Retinal pigment epithelial cell (primary cell): ENCODE results near the gene OBP2A.
"Not testable (repeated sequence)": the region's sequence is repeated elsewhere in the genome, so short reads cannot be mapped to it uniquely, and the experiment has no call there.

Experiments
- DNase-seq: peaks from one replicate; pipeline ENCODE4 v3.0.0-alpha.2; 2010; ENCODE audit warnings: low read depth
- H3K4me3 ChIP-seq: 2 replicates; pipeline ENCODE4 v1.5.1; 2011; ENCODE audit warnings: mild to moderate bottlenecking, low read length, control low read depth, moderate library complexity
- TF ChIP-seq, protein P1 (sequence below): conservative IDR thresholded peaks from 2 replicates; pipeline ENCODE4 v1.5.1; 2011; ENCODE audit warnings: low read depth, low read length, control low read depth, inconsistent platforms

OBP2A gene

DNA sequence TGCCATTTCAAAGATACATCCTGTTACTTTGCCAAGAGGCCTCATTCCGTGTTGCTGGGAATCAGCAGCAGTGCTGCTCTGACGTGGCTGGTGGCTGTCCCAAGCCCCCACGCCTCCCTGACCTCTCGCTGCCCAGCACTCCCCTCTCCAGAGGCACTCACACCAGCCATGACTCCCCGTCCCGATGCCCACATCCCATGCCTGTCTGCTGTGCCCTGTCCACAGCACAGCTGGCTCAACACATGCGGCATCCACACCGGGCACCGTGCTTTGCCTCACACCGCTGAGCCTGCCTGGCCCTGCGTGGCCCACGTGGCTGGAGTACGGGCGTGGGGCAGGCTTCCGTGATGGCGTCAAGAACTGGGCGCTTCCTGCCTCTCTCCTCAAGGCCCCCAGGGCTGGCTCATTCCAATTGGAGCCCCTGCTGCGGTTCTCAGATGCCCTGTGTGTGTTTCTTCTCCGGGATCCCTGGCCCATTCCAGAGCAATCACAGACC, 32.5 kb upstream of the OBP2A start:
- TF ChIP-seq, protein P1, sequence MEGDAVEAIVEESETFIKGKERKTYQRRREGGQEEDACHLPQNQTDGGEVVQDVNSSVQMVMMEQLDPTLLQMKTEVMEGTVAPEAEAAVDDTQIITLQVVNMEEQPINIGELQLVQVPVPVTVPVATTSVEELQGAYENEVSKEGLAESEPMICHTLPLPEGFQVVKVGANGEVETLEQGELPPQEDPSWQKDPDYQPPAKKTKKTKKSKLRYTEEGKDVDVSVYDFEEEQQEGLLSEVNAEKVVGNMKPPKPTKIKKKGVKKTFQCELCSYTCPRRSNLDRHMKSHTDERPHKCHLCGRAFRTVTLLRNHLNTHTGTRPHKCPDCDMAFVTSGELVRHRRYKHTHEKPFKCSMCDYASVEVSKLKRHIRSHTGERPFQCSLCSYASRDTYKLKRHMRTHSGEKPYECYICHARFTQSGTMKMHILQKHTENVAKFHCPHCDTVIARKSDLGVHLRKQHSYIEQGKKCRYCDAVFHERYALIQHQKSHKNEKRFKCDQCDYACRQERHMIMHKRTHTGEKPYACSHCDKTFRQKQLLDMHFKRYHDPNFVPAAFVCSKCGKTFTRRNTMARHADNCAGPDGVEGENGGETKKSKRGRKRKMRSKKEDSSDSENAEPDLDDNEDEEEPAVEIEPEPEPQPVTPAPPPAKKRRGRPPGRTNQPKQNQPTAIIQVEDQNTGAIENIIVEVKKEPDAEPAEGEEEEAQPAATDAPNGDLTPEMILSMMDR: no peak
- DNase-seq: no peak
- no peak overlapping the region for H3K4me3 ChIP-seq

DNA sequence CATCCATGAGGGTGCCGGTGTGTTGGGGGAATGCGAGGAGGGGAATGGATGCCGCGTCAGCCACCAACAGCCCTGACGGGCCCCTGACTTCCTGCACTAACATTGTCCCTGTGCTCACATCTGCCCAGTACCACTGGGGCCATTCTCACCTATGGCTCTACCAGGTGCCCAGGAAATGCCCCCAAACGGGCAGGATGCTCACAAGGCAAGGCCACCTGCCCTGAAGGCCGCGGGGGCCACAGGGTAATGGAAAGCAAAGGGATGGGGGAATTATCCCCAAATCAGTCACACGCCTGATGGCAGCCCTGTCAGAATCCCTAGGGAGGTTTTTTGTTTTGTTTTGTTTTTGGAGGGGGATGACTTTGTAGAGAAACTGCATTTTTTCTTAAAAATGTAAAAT, 32.0 kb upstream of the OBP2A start:
- H3K4me3 ChIP-seq, DNase-seq: not testable (repeated sequence)

DNA sequence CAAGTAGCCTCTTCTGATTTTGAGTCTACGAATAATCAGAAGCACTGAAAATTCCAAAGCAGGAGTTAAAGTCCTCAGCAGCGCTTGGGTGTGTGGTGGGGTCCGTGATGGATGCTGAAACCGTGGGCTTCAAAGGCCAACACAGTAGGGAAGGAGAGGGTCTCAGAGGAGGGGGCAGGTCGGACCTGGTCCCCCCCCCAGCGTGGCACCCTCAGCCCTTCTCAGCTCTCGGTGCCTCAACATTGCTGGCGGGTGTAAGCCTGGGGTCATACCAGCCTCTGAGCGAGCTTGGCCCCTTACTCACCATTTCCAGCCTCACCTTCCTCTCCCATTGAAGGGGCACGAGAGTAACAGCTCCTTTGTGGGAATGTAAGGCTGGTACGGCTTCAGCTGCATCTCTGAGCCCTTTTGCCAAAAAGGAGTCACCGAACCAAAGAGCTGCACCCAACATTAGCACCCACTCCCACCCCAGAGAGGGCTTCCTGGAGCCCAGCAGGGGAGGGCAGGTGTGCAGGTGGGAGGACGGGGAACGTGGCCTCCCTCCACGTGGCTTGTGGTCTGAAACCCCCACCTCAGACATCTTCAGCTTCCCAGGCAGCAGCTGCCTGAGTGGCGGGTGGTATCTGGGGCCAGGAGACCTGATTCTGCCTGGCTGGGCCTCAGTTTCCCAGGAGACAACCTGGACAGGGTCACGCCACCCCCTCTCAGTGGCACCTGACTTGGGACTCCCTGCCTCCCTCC, 31.4 kb upstream of the OBP2A start:
- no peak for DNase-seq
- TF ChIP-seq, protein P1: no peak
- H3K4me3 ChIP-seq: no peak overlapping the region

DNA sequence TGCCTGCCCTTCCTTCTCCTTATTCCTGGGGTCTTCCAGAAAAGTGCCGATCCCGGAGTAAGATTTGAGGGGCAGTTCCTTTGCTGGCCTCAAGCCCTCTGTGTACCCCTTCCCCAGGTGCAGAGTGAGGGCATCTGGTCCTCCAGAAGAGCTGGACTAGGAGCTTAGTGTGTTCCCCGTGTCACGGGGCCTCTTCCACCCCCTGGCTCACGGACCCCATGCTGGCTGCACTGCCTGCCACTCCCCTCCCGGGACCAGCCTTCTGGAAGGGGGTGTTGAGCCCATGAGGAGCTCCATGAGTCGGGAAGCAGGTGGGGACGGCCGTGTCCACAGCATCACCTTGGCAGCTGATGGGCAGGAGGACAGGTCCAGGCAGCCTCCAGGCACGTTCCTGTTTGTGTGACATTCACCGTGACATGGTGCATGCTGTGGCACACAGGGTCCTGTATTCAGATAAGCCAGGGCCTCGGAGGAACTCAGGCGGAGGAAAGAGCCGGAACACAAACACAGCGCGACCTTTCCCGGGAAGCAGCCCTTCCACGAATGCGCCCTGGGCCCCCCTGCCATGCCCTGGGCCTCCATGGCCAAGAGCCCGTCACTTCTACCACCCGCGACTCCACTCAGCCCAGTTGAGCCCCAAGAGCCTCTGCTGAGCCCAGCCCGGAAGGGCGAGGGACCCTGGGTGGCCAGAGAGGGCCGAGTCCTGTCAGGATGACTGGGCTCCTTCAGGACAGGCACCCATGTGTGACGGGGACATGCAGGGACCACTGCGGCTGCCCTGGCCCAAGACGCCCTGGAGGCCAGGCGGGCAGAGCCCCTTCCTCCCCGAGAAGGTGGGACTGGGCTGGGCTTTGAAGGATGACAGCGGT, 30.6 kb upstream of the OBP2A start:
- no peak for DNase-seq
- TF ChIP-seq, protein P1: no peak
- H3K4me3 ChIP-seq: no peak overlapping the region

DNA sequence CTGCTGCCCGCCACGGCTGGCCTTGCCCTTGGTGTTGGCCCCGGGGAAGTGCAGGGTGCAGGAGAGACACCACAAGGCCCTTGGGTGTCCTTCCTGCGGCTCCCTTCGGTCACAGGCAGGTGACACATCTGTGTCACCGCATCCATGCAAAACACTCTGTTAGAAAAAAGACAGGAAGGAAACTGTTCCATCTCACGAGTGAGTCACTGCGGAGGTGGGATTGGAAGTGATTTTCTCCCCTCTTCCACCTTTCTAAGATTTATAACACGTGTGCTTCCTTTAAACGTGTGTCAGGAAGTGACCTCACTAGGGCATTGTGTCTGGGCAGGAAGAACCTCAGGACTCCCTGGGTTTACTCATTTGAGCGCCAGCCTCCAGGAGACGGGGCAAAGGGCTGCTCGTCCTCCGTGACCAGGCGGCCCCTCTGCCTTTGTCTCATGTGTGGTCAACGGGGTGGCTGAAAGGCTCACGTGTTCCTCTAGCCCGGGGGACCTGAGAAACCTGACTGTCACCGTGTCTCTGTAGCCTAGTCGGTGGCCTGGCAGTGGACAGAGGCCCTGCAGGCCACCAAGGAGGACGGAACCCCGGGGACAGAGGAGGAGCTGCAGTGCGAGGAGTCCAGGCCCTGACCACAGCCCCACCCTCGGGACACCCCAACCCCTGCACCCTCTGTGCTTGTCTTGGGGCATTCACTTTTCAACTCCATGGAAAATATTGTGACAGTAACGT, 29.6 kb upstream of the OBP2A start:
- TF ChIP-seq, protein P1: no peak
- H3K4me3 ChIP-seq: no peak overlapping the region
- DNase-seq: no peak

DNA sequence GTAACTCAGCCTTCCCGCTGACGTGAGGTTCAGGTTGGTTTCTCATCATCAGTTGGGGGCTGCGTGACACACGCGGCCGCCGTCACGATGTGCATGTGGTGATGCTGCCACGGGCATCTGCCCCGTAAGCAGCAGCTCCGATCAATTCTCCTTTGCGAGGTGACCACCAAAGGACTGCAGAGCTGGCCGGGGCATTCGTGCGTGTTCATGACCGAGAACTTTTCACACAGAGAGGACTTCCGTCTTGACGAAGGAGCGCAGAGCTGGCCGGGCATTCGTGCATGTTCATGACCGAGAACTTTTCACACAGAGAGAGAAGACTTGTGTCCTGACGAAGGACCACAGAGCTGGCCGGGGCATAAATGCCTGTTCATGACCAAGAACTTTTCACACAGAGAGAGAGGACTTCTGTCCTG, 28.5 kb upstream of the OBP2A start:
- H3K4me3 ChIP-seq: no peak overlapping the region
- no peak for DNase-seq
- TF ChIP-seq, protein P1: no peak
